ENCODE data around the gene NPPB.

Gene NPPB

DNA sequence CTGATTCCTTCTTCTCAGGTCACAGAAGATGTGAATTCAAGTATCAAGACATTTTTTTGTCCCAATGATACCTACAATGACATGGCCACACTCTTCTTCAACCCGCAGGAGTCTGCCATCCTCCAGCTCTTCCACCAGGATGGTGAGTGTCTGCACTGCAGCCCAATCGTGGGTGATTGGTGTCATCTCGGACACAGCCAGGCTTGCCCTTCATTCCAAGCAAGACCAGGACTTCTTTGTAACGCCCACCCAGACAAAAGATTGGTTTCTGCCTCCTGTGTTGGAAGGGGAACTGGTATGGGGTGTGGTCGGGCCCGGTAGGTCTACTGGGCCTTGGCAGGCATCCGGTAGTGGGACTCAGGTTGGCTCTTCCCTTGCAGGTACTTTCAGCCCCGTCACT is 25.2 kb downstream of the NPPB start:
- DNase-seq (ENCODE audit: low spot score): no peak

DNA sequence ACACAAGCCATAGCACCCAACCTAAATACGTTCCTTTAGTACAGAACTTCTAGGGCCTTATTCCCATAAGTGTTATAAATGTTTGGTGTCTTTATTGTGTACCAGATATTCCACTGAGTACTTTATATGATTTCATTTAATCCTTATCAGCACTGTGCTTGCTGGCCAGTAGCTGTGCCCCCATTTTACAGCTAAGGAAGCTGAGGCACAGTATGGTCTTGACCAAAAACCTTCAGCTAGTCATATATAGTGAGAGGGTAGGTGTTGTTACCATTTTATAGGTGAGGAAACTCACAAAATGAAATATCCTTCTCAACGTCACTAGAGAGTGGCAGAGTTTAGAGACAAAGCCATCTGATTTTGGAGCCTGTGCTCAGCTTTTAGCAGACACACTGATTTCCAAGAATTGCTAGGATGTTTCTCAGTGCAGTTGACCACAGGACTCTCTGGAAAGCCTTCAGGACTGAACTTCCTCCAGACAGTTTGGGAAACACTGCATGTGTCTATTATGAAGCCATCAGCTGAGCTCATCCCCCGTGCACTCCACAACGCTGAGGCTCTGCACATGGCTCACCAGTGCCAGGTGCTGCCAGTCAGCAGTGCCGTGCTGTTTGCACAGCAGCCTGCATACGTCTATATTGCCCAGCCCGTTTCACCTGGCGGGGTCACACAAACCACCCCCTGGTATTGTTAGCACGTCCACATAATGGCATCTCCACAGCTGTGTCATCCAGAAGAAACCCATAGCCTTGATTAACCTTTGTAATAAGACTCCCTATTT is 26.6 kb downstream of the NPPB start:
- no peak for DNase-seq (ENCODE audit: low spot score)

DNA sequence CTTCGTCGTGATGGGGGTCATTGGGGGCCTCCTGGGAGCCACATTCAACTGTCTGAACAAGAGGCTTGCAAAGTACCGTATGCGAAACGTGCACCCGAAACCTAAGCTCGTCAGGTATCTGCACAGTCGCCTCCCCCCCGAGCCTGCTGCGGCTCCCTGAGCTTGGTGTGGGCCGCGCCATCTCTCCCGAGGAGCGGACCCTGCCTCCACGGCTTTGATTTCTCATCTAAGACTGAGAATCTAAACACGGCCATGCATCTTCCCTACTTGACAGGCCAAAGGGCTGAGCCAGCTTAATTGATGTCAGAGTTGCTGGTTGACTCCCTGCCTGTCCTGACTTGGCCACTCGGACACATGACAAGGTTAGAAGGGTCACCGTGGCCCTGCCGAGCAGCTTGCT is 30.2 kb downstream of the NPPB start:
- no peak for DNase-seq (ENCODE audit: low spot score)

DNA sequence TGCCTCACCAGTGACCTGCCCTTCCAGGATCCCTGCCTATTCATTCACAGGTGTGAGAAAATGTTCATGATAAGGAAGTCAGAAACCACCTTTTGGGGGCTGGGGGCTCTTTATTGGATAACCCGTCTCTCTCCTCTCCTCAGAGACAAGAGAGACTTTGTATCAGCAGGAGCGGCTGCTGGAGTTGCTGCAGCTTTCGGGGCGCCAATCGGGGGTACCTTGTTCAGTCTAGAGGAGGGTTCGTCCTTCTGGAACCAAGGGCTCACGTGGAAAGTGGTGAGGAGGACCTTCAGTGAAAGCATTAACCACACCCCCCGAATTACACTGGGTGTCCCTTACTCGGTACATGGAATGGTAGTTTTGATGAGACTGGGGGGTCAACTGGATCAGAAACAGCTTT is 31.8 kb downstream of the NPPB start:
- no peak for DNase-seq (ENCODE audit: low spot score)

DNA sequence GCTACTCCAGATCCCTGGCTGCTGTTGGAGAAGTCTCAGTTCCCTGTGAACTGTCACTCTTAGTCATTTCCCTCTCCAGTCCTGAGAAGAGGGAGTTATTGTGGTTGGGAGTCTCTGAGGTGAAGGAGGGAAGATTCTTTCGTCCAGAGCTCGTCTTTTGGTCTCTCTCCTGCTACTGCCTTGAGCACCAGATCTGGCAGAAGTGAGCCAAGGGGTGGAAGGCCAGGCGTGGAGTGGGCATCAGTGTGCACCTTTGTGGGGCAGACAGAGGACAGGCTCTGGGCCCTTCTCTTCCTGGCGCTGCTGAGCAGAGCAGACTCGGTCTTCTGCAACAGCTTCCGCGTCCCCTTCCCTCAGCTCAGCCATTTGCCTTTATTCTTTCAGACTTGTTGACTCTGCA is 33.6 kb downstream of the NPPB start:
- DNase-seq (ENCODE audit: low spot score): no peak

DNA sequence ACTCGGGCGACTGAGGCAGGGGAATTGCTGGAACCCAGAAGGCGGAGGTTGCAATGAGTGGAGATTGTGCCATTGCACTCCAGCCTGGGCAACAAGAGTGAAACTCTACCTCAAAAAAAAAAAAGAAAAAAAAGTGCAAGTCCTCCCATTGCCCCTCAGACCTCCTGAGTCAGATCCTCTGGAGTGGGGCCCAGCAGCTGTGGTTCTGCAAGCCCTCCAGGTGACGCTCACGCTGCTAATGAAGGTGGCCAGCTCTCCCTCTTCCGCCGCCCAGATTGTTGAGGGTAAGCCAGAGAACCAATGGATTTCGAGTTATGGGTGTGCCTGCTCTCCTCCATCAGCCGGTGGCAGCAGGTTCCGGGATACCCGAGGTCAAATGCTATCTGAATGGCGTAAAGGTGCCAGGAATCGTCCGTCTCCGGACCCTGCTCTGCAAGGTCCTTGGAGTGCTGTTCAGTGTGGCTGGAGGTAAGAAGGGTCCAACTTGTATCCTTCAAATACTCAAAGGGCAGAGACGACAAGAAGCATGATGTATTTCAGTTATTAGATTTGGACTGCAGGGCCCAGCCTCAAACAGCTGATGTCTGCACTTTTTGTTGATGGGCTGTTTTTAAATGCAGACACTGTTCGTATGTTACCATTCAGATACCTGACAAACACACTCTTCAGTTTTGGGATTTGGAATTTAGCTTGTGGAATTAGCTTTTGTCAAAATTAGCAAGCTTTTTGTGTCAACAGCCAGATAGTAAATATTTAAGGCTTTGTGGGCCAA is 35.2 kb downstream of the NPPB start:
- DNase-seq (ENCODE audit: low spot score): no peak

DNA sequence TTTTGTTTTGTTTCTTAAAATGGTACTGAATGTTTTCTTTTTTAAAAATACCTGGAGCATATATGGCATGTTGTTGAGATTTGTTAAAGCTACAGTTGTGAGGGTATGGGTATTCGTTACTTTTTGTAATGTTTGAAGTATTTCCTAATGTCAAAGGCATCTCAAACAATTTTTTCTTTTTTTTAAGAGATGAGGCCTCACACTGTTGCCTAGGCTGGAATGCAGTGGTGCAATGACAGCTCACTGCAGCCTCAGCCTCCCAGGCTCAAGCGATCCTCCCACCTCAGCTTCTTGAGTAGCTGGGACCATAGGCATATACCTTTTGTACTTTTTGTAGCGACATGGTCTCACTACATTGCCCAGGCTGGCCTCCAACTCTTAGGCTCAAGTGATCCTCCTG is 36.7 kb downstream of the NPPB start:
- DNase-seq (ENCODE audit: low spot score): no peak

DNA sequence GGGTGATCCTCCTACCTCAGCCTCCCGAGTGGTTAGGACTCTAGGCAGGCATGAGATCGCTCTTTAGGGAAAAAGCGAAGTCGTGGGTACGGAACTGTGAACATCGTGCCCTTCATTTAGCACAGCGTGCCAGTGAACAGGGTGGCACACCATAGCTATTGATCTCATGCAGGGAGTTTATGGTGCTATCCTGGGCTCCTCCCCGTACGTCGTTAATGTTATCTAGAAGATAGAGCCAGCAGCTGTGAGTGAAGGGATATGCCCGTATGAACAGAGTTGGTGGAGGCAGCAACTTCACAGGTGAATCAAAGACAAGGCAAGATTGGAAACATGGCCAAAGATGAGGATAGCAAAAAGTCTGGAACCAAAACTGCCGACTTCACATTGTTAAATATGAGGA is 41.6 kb downstream of the NPPB start:
- DNase-seq (ENCODE audit: low spot score): no peak

DNA sequence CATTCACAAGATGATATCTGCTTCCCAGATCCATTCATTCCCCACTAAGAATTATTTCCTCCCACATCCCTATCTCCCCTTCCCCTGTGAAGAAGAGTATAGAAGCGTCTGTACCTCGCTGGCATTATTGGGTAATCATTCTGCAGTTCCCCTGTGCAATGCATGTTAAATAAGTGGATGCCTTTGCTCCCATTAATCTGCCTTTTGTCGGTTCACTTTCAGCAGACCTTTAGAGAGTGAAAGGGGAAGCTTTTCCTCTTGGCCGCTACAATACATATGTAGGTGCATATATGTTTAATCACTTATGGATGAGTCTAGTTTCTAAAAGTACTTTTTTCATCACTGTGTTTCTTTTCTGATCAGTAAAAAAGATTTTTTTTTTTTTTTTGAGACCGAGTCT is 45.7 kb downstream of the NPPB start:
- no peak for DNase-seq (ENCODE audit: low spot score)

All from ecto neural progenitor cell (in vitro differentiated cells).